C4-2B (cell line): ENCODE data around the gene SLC2A10.

Experiments
- ZFX ChIP-seq: fragments of 450-650 bp; IDR thresholded peaks from 2 replicates; pipeline ENCODE4 v1.6.1; 2017
- TF ChIP-seq, protein P1 (sequence below): fragments of 450-650 bp; conservative IDR thresholded peaks from 2 replicates; pipeline ENCODE4 v1.5.1; 2017; ENCODE audit warnings: mild to moderate bottlenecking

DNA sequence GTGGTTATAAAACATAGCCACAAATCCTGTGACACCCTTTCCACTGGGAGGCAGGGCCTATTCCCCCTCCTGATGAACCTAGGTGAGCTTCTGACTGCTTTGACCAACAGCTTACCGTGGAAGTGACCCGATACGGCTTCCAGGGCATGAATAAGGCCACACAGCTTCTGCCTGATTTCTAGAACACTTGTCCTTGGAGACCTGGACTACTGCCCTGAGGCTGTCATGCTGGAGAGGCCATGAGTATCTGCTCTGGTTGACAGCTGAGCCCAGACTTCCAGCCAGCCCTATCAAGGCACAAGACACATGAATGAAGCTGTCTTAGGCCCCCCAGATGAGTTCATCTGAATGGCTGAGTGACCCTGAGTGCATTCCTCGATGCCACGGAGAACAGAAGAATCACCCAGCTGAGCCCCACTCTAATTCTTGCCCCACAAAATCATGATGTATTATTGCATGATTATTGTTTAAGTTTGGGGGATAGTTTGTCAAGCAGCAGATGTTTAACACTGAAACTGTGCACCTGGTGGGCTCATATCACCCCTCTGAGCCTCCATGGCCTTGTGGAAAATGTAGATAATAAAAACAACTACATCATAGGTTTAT lies 36.8 kb upstream of the SLC2A10 start:
- TF ChIP-seq, protein P1, sequence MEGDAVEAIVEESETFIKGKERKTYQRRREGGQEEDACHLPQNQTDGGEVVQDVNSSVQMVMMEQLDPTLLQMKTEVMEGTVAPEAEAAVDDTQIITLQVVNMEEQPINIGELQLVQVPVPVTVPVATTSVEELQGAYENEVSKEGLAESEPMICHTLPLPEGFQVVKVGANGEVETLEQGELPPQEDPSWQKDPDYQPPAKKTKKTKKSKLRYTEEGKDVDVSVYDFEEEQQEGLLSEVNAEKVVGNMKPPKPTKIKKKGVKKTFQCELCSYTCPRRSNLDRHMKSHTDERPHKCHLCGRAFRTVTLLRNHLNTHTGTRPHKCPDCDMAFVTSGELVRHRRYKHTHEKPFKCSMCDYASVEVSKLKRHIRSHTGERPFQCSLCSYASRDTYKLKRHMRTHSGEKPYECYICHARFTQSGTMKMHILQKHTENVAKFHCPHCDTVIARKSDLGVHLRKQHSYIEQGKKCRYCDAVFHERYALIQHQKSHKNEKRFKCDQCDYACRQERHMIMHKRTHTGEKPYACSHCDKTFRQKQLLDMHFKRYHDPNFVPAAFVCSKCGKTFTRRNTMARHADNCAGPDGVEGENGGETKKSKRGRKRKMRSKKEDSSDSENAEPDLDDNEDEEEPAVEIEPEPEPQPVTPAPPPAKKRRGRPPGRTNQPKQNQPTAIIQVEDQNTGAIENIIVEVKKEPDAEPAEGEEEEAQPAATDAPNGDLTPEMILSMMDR = no peak
- TF ChIP-seq ZFX = no peak
